Peyer's patch (tissue), 4 donors: ENCODE measurements around the gene BPIFB4.

ENCODE experiments used
- CTCF ChIP-seq, 6 experiments: fragments of 450-650 bp in 4 of 6; fragments of 200-600 bp in 2 of 6; sonication (generic) in 1 of 6; IDR thresholded peaks; one replicate each; pipeline ENCODE4 v1.5.1; 2017 to 2019; ENCODE audit warnings: antibody characterized with exemption in 6 of 6, mild to moderate bottlenecking in 3 of 6, moderate library complexity in 1 of 6
- POLR2A ChIP-seq, 2 donors: fragments of 450-650 bp; IDR thresholded peaks; one replicate each; pipeline ENCODE4 v1.5.1; 2017; ENCODE audit warnings: antibody characterized with exemption in 2 of 2, mild to moderate bottlenecking in 2 of 2, moderate library complexity in 2 of 2

- no peak for TF ChIP-seq CTCF (IDR thresholded peaks at IDR 0.05)
- TF ChIP-seq POLR2A (IDR thresholded peaks at IDR 0.05) = no peak
Observed at GRCh38 chr20:33033381-33033780, 46.1 kb upstream of the BPIFB4 start.
